Colonic mucosa (tissue), 4 donors: ENCODE measurements around the gene NLGN3. TPM values are rescaled to one million over a fixed set of nuclear protein-coding genes. Genes with fewer than 3 reads are reported as not detected.
A peak's percentile ranks its signal among the peaks of the same experiment; 100 is the strongest.

Source experiments
- DNase-seq: peaks from one replicate; pipeline ENCODE4 v3.0.0-alpha.2; 2020
- H3K27ac ChIP-seq: fragments of 200-600 bp; one replicate; pipeline ENCODE4 v1.8.0; 2021
- H3K27me3 ChIP-seq: fragments of 200-600 bp; one replicate; pipeline ENCODE4 v1.8.0; 2021
- H3K36me3 ChIP-seq: fragments of 200-600 bp; one replicate; pipeline ENCODE4 v1.8.0; 2021
- H3K4me1 ChIP-seq: fragments of 200-600 bp; one replicate; pipeline ENCODE4 v1.8.0; 2021; ENCODE audit warnings: mild to moderate bottlenecking
- H3K4me3 ChIP-seq: fragments of 200-600 bp; one replicate; pipeline ENCODE4 v1.8.0; 2021
- H3K9ac ChIP-seq, 2 donors: one replicate each; pipeline ENCODE4 v1.7.0; 2013; ENCODE audit warnings: control low read depth in 2 of 2, low read depth in 2 of 2, low read length in 2 of 2
- H3K9me3 ChIP-seq: fragments of 200-600 bp; one replicate; pipeline ENCODE4 v1.8.0; 2021
- intact Hi-C: fragments of 100-400 bp; cut with DNase I; formaldehyde crosslinking; loops from one replicate; pipeline ENCODE4 v1.14.1; 2022
- total RNA-seq, 2 donors: library from RNA; stranded (reverse); fragmentation: NEBNext Ultra II Directional in 1 of 2; extraction: Animal tissue kit (Norgen Biotek cat#: 25700) in 1 of 2; gene quantifications; one replicate each; pipeline ENCODE4 v1.2.1, GENCODE V29; 2021
- TF ChIP-seq, protein P1 (sequence below): fragments of 200-600 bp; IDR thresholded peaks from one replicate; pipeline ENCODE4 v1.8.0; 2022; ENCODE audit warnings: antibody characterized with exemption, mild to moderate bottlenecking
- donor health status: healthy.
- donor health status: DM: no; HTN: no; CAD: no.
- donor health status: DM: no; HTN: no; CAD: no.

Gene NLGN3
- total RNA-seq, 2 donors from 2014 or later = 0.67 to 0.82 TPM

DNA sequence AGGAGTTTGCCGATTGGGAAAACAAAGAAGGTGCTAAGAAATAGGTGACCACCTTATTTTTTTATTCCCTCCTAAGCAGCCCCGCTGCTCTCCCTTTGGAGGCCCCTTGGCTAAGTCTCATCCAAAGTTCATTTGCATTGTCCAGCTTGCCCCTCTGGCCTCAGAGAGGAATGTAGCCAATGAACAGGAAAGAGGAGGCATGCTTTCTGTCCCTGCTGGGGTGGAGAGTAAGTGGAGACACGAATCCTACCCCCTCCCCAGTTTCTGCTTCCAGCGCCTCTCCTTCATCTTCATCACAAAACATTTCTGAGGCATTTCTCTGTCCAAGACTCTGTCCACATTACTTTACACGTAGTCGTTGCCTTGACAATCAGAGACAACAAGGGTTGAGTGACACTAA lies 38.7 kb downstream of the NLGN3 start:
- Histone ChIP-seq H3K9ac (no peak overlapping the region), H3K4me3 (no peak overlapping the region), H3K36me3 (no peaks in the 10 kb centered on the region), H3K27ac (peak overlapping the region; percentile 72), H3K27me3 (no peaks in the 10 kb centered on the region), H3K9me3 (no peaks in the 10 kb centered on the region), H3K4me1 (no peaks in the 10 kb centered on the region)
- DNase-seq = no peak
- intact Hi-C loops = loop anchor here (10.0 kb wide), 1 partner anchor 71 kb away; the partner anchor contains the start of gene ZMYM3
- TF ChIP-seq, protein P1, sequence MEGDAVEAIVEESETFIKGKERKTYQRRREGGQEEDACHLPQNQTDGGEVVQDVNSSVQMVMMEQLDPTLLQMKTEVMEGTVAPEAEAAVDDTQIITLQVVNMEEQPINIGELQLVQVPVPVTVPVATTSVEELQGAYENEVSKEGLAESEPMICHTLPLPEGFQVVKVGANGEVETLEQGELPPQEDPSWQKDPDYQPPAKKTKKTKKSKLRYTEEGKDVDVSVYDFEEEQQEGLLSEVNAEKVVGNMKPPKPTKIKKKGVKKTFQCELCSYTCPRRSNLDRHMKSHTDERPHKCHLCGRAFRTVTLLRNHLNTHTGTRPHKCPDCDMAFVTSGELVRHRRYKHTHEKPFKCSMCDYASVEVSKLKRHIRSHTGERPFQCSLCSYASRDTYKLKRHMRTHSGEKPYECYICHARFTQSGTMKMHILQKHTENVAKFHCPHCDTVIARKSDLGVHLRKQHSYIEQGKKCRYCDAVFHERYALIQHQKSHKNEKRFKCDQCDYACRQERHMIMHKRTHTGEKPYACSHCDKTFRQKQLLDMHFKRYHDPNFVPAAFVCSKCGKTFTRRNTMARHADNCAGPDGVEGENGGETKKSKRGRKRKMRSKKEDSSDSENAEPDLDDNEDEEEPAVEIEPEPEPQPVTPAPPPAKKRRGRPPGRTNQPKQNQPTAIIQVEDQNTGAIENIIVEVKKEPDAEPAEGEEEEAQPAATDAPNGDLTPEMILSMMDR = no peak

DNA sequence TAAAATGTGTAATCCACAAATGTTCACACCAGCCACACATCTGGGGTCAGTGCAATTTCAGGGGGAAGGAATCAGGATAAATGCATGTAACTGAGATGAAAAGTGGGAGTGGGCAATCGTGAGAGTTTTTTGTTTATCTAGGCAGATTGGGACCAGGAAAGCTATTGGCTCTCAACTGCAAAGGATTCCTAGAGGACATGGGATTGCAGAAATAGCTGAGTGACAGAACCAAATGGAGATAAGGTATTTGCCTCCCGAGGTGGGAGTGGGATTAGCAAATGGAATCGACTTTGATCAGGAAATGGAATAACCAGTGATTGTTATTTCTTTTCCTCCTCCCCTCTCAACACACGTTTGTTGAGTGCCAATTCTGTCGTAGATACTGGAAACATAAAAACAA lies 39.5 kb downstream of the NLGN3 start:
- Histone ChIP-seq H3K36me3 (no peaks in the 10 kb centered on the region), H3K27me3 (no peaks in the 10 kb centered on the region), H3K27ac (no peak overlapping the region), H3K4me3 (no peak overlapping the region), H3K9me3 (no peaks in the 10 kb centered on the region), H3K4me1 (no peaks in the 10 kb centered on the region), H3K9ac (no peak overlapping the region)
- no peak for DNase-seq
- intact Hi-C loops = loop anchor here (10.0 kb wide), 1 partner anchor 71 kb away; the partner anchor contains the start of gene ZMYM3
- TF ChIP-seq, protein P1 = no peak

GRCh38 chrX:71184803-71185495 lies 40.3 kb downstream of the NLGN3 start:
- Histone ChIP-seq H3K4me1 (no peaks in the 10 kb centered on the region), H3K36me3 (no peaks in the 10 kb centered on the region), H3K27me3 (no peaks in the 10 kb centered on the region), H3K9ac (no peak overlapping the region), H3K4me3 (no peak overlapping the region), H3K27ac (no peak overlapping the region), H3K9me3 (no peaks in the 10 kb centered on the region)
- TF ChIP-seq, protein P1 = no peak
- intact Hi-C loops = loop anchor here (10.0 kb wide), 1 partner anchor 70 kb away; the partner anchor contains the start of gene ZMYM3
- DNase-seq = no peak

GRCh38 chrX:71191248-71191647 lies 46.6 kb downstream of the NLGN3 start:
- TF ChIP-seq, protein P1 = no peak
- DNase-seq = no peak
- Histone ChIP-seq H3K4me3 (no peak overlapping the region), H3K27ac (no peak overlapping the region), H3K4me1 (no peaks in the 10 kb centered on the region), H3K9ac (no peak overlapping the region), H3K27me3 (no peaks in the 10 kb centered on the region), H3K36me3 (no peaks in the 10 kb centered on the region), H3K9me3 (no peaks in the 10 kb centered on the region)
- intact Hi-C loops = no loop called here

- H3K9me3 ChIP-seq = no peaks in the 10 kb centered on the region
- no peak for DNase-seq
- no peaks in the 10 kb centered on the region for H3K4me1 ChIP-seq
- no peaks in the 10 kb centered on the region for H3K36me3 ChIP-seq
- no peak overlapping the region for H3K27ac ChIP-seq
- no peak overlapping the region for H3K4me3 ChIP-seq
- TF ChIP-seq, protein P1 = no peak
- no peak overlapping the region for H3K9ac ChIP-seq
- H3K27me3 ChIP-seq = no peaks in the 10 kb centered on the region
- intact Hi-C loops = no loop called here
Measured at GRCh38 chrX:71195964-71196649, 51.5 kb downstream of the NLGN3 start.
